IMR-90 (cell line): ENCODE data around the gene PRELID3B. TPM values are rescaled to one million over a fixed set of nuclear protein-coding genes. Genes with fewer than 3 reads are reported as not detected.

Source experiments
- ATAC-seq: fragments of 200-7000 bp; cut with Tn5 transposase; 2 replicates; pipeline ENCODE4 v1.9.1; 2020; ENCODE audit warnings: low read depth, mild to moderate bottlenecking, moderate library complexity
- BruUV-seq: library from RNA; stranded (reverse); fragments of 400-500 nt; replicated peaks from 2 replicates; lab custom pipeline; 2021; lab: Mats Ljungman, UMichigan
- CTCF ChIA-PET: fragments of 300-600 bp; formaldehyde crosslinking; extraction: SDS; loops from one replicate; lab custom pipeline; 2021; ENCODE audit warnings: antibody characterized with exemption; lab: Yijun Ruan, JAX
- POLR2A ChIA-PET: fragments of 300-600 bp; sonication (Branson Sonifier 250); formaldehyde crosslinking; loops from one replicate; lab custom pipeline; 2022; ENCODE audit warnings: antibody characterized with exemption; ENCODE audit not compliant: unreplicated experiment; lab: Charles Lee
- DNase-seq: peaks from one replicate; pipeline ENCODE4 v3.0.0; 2013
- H2AFZ ChIP-seq: replicated peaks from 2 replicates; pipeline ENCODE3; 2013; ENCODE audit warnings: low read length, mild to moderate bottlenecking; ENCODE audit not compliant: poor library complexity
- H2AK5ac ChIP-seq: 2 replicates; pipeline ENCODE4 v1.6.1; 2013; ENCODE audit warnings: low read depth, low read length, inconsistent platforms
- H2AK9ac ChIP-seq: replicated peaks from 2 replicates; pipeline ENCODE3; 2013; ENCODE audit warnings: mild to moderate bottlenecking, low read depth, low read length, moderate library complexity; ENCODE audit not compliant: poor library complexity
- H2BK120ac ChIP-seq: 2 replicates; pipeline ENCODE4 v1.6.1; 2013; ENCODE audit warnings: low read depth, low read length, inconsistent platforms
- H2BK15ac ChIP-seq: 3 replicates; pipeline ENCODE4 v1.6.1; 2013; ENCODE audit warnings: low read depth, low read length, inconsistent platforms
- H2BK20ac ChIP-seq: 2 replicates; pipeline ENCODE4 v1.6.1; 2013; ENCODE audit warnings: low read depth, mild to moderate bottlenecking, inconsistent platforms, low read length, moderate library complexity
- H2BK5ac ChIP-seq: 2 replicates; pipeline ENCODE4 v1.6.1; 2013; ENCODE audit warnings: mild to moderate bottlenecking, low read depth, low read length, inconsistent platforms; ENCODE audit not compliant: poor library complexity, severe bottlenecking
- H3K14ac ChIP-seq: replicated peaks from 2 replicates; pipeline ENCODE4 v1.6.1; 2013; ENCODE audit warnings: low read depth, low read length, inconsistent platforms
- H3K18ac ChIP-seq: 2 replicates; pipeline ENCODE4 v1.6.1; 2013; ENCODE audit warnings: low read depth, low read length, control low read depth
- H3K23ac ChIP-seq: 2 replicates; pipeline ENCODE4 v1.6.1; 2013; ENCODE audit warnings: low read depth, low read length, inconsistent platforms
- H3K27ac ChIP-seq: 2 replicates; pipeline ENCODE4 v1.5.1; 2013; ENCODE audit warnings: mild to moderate bottlenecking, control low read depth, low read length; ENCODE audit not compliant: insufficient read depth
- H3K27me3 ChIP-seq: 2 replicates; pipeline ENCODE4 v1.6.1; 2013; ENCODE audit warnings: low read length; ENCODE audit not compliant: control insufficient read depth, insufficient read depth
- H3K36me3 ChIP-seq: 2 replicates; pipeline ENCODE4 v1.6.1; 2013; ENCODE audit warnings: low read length, mixed read lengths; ENCODE audit not compliant: control insufficient read depth, insufficient read depth
- H3K4ac ChIP-seq: 2 replicates; pipeline ENCODE4 v1.6.1; 2013; ENCODE audit warnings: low read depth, low read length, inconsistent platforms
- H3K4me1 ChIP-seq: 2 replicates; pipeline ENCODE4 v1.6.1; 2013; ENCODE audit warnings: low read length, mixed read lengths; ENCODE audit not compliant: control insufficient read depth, insufficient read depth
- H3K4me2 ChIP-seq: 2 replicates; pipeline ENCODE4 v1.6.1; 2013; ENCODE audit warnings: low read depth, mild to moderate bottlenecking, control low read depth, low read length, moderate library complexity
- H3K4me3 ChIP-seq: 2 replicates; pipeline ENCODE4 v1.5.1; 2013; ENCODE audit warnings: low read depth, mild to moderate bottlenecking, control low read depth, low read length, moderate library complexity; ENCODE audit not compliant: insufficient read depth
- H3K56ac ChIP-seq: 2 replicates; pipeline ENCODE4 v1.6.1; 2013; ENCODE audit warnings: low read length, inconsistent platforms; ENCODE audit not compliant: insufficient read depth; ENCODE audit errors: extremely low read depth
- H3K79me1 ChIP-seq, 2 experiments: 2 replicates each; pipeline ENCODE4 v1.6.1; 2013; ENCODE audit warnings: low read length in 2 of 2, inconsistent platforms in 1 of 2, low read depth in 1 of 2
- H3K9ac ChIP-seq: 2 replicates; pipeline ENCODE4 v1.6.1; 2013; ENCODE audit warnings: low read depth, low read length, control low read depth
- H3K9me1 ChIP-seq: 2 replicates; pipeline ENCODE4 v1.6.1; 2013; ENCODE audit warnings: low read length, inconsistent platforms; ENCODE audit not compliant: insufficient read depth
- H3K9me3 ChIP-seq: 2 replicates; pipeline ENCODE4 v1.6.1; 2013; ENCODE audit warnings: low read length; ENCODE audit not compliant: control insufficient read depth, insufficient read depth
- H4K20me1 ChIP-seq: 2 replicates; pipeline ENCODE4 v1.6.1; 2013; ENCODE audit warnings: low read length, inconsistent platforms; ENCODE audit not compliant: insufficient read depth
- H4K5ac ChIP-seq: 2 replicates; pipeline ENCODE4 v1.6.1; 2013; ENCODE audit warnings: mild to moderate bottlenecking, low read depth, low read length, control low read depth
- H4K8ac ChIP-seq, 2 experiments: 2 replicates each; pipeline ENCODE4 v1.6.1; 2013; ENCODE audit warnings: low read depth in 2 of 2, low read length in 2 of 2, control low read depth in 1 of 2, inconsistent platforms in 1 of 2
- H4K91ac ChIP-seq: 2 replicates; pipeline ENCODE4 v1.6.1; 2013; ENCODE audit warnings: low read depth, low read length, inconsistent platforms; ENCODE audit not compliant: insufficient read depth
- BHLHE40 ChIP-seq: fragments of 150-350 bp; IDR thresholded peaks from 2 replicates; pipeline ENCODE4 v1.6.1; 2016; ENCODE audit warnings: mild to moderate bottlenecking, low read depth, low read length
- CEBPB ChIP-seq: IDR thresholded peaks from 2 replicates; pipeline ENCODE4 v1.6.1; 2012; ENCODE audit warnings: low read depth, low read length, improper control_type of control experiment
- CHD1 ChIP-seq: IDR thresholded peaks from 2 replicates; pipeline ENCODE4 v1.6.1; 2012; ENCODE audit warnings: low read depth, low read length, improper control_type of control experiment
- ELK1 ChIP-seq: fragments of 150-350 bp; IDR thresholded peaks from 2 replicates; pipeline ENCODE4 v1.6.1; 2016; ENCODE audit warnings: low read depth, mild to moderate bottlenecking, low read length, moderate library complexity, borderline replicate concordance
- FOS ChIP-seq: fragments of 150-350 bp; IDR thresholded peaks from 2 replicates; pipeline ENCODE4 v1.6.1; 2016; ENCODE audit warnings: low read depth, low read length
- MAFK ChIP-seq: IDR thresholded peaks from 2 replicates; pipeline ENCODE4 v1.6.1; 2012; ENCODE audit warnings: low read depth, low read length, improper control_type of control experiment
- MAZ ChIP-seq: IDR thresholded peaks from 2 replicates; pipeline ENCODE4 v1.6.1; 2012; ENCODE audit warnings: low read depth, mild to moderate bottlenecking, low read length, improper control_type of control experiment, moderate library complexity, borderline replicate concordance
- MXI1 ChIP-seq: IDR thresholded peaks from 2 replicates; pipeline ENCODE4 v1.6.1; 2012; ENCODE audit warnings: low read depth, mild to moderate bottlenecking, low read length, moderate library complexity, borderline replicate concordance
- NFE2L2 ChIP-seq: fragments of 150-350 bp; IDR thresholded peaks from 2 replicates; pipeline ENCODE4 v1.6.1; 2016; ENCODE audit warnings: low read depth, mild to moderate bottlenecking, low read length
- POLR2A ChIP-seq: IDR thresholded peaks from 2 replicates; pipeline ENCODE4 v1.6.1; 2012; ENCODE audit warnings: mild to moderate bottlenecking, low read depth, low read length
- RAD21 ChIP-seq: IDR thresholded peaks from 2 replicates; pipeline ENCODE4 v1.6.1; 2012; ENCODE audit warnings: low read length, improper control_type of control experiment
- RCOR1 ChIP-seq: IDR thresholded peaks from 2 replicates; pipeline ENCODE4 v1.6.1; 2012; ENCODE audit warnings: mild to moderate bottlenecking, low read length, improper control_type of control experiment; ENCODE audit not compliant: insufficient replicate concordance
- RFX5 ChIP-seq: IDR thresholded peaks from 2 replicates; pipeline ENCODE4 v1.8.0; 2012; ENCODE audit warnings: low read depth, mild to moderate bottlenecking, low read length, moderate library complexity
- SMC3 ChIP-seq: fragments of 150-350 bp; IDR thresholded peaks from 2 replicates; pipeline ENCODE4 v1.6.1; 2016; ENCODE audit warnings: low read depth, mild to moderate bottlenecking, antibody characterized with exemption, low read length, moderate library complexity
- WGBS, 2 experiments: methylation state at CpG; one replicate each; pipeline versions ENCODE4 v1.1.5 to v1.1.7; 2013; ENCODE audit warnings: missing lambda C conversion rate in 2 of 2; ENCODE audit not compliant: insufficient read length in 1 of 2; ENCODE audit errors: extremely low coverage in 2 of 2; 5-methylcytosine and 5-hydroxymethylcytosine counted together
- dilution Hi-C: fragments of 300-500 bp; cut with HindIII; formaldehyde crosslinking; loops from one replicate; pipeline ENCODE4 v1.14.3; 2018; ENCODE audit warnings: low sequenced_read_pairs; ENCODE audit not compliant: unreplicated experiment
- in situ Hi-C: fragments of 300-500 bp; cut with MboI; formaldehyde crosslinking; loops from 3 replicates; pipeline ENCODE4 v1.14.3; 2019; ENCODE audit warnings: low sequenced_read_pairs, inconsistent platforms, mixed read lengths
- intact Hi-C: fragments of 100-400 bp; cut with micrococcal nuclease; formaldehyde crosslinking; loops from 2 replicates; pipeline ENCODE4 v1.10.0; 2022
- polyA plus RNA-seq, 3 experiments: library from polyadenylated mRNA; depleted of rRNA; stranded (reverse); fragments of >200 nt; gene quantifications; 2 replicates each; pipeline ENCODE4 v1.2.3, GENCODE V29; 2012; ENCODE audit warnings: low replicate concordance in 1 of 3
- total RNA-seq: library from RNA; depleted of rRNA; stranded (reverse); fragments of >200 nt; gene quantifications from 2 replicates; pipeline ENCODE4 v1.2.3, GENCODE V29; 2012
- TF ChIP-seq, protein P1 (sequence below): fragments of 150-350 bp; IDR thresholded peaks from 2 replicates; pipeline ENCODE4 v1.6.1; 2017; ENCODE audit warnings: mild to moderate bottlenecking, antibody characterized with exemption, low read length, low read depth
- TF ChIP-seq, protein P2 (sequence below): conservative IDR thresholded peaks from 2 replicates; pipeline ENCODE4 v1.5.1; 2012; ENCODE audit warnings: mild to moderate bottlenecking, low read depth, low read length, improper control_type of control experiment

The PRELID3B gene
- total and polyA plus RNA-seq, 2 of the 4 experiments (the other 2 are of a cell fraction) = 24.8 to 41.9 TPM

DNA sequence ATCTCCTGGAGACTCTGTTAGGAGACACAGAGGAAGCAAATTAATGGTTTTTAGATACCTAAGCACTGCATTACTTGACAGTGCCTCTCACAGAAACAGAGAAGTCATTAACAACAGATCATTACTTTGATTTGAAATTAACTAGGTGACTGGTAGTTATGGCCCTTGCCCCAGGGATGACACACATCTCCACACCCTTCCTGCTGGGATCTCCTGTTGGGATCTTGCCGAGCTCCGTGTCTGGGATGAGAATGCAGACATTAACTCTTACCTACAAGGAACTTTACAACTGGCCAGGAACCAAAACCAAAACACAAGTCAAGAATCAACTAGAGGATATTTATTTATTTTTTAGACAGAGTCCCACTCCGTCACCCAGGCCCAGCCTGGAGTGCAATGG, 2.2 kb upstream of the PRELID3B start:
- Histone ChIP-seq H3K9me1 (0 out of 2 replicates have a peak, but pooled peaks cover 11% of the 10 kb centered on the region), H3K9me3 (no peaks in the 10 kb centered on the region), H3K4me1 (peaks cover 8% of the 10 kb centered on the region), H3K9ac (no peak overlapping the region), H4K5ac (no peak overlapping the region), H3K4me2 (no peak overlapping the region), H2BK20ac (no peak overlapping the region), H3K27me3 (peaks cover 5% of the 10 kb centered on the region), H2BK15ac (no peak overlapping the region), H3K18ac (no peak overlapping the region), H4K91ac (no peak overlapping the region), H3K79me1 (peaks cover 18 to 28% of the 10 kb centered on the region in 2 experiments), H3K23ac (no peak overlapping the region), H4K8ac (no peak overlapping the region), H3K4ac (no peak overlapping the region), H3K4me3 (no peak overlapping the region), H3K56ac (no peak overlapping the region), H2BK120ac (no peak overlapping the region), H3K36me3 (no peaks in the 10 kb centered on the region; the same call in 1 of the 2 replicates), H2BK5ac (no peak overlapping the region), H4K20me1 (0 out of 2 replicates have a peak, but pooled peaks cover 5% of the 10 kb centered on the region), H2AK9ac (no peak overlapping the region), H2AK5ac (no peak overlapping the region), H2AFZ (no peak overlapping the region), H3K14ac (no peak overlapping the region), H3K27ac (no peak overlapping the region)
- ATAC-seq = no peak
- in situ Hi-C loops = loop anchor here (25.0 kb wide), 3 partner anchors 807 to 1657 kb away; partner anchors contain the start of genes ANKRD60 and RBM38
- TF ChIP-seq, protein P1, sequence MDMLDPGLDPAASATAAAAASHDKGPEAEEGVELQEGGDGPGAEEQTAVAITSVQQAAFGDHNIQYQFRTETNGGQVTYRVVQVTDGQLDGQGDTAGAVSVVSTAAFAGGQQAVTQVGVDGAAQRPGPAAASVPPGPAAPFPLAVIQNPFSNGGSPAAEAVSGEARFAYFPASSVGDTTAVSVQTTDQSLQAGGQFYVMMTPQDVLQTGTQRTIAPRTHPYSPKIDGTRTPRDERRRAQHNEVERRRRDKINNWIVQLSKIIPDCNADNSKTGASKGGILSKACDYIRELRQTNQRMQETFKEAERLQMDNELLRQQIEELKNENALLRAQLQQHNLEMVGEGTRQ = no peak
- TF ChIP-seq BHLHE40 = no peak
- TF ChIP-seq FOS = no peak
- TF ChIP-seq MAFK = no peak
- TF ChIP-seq, protein P2, sequence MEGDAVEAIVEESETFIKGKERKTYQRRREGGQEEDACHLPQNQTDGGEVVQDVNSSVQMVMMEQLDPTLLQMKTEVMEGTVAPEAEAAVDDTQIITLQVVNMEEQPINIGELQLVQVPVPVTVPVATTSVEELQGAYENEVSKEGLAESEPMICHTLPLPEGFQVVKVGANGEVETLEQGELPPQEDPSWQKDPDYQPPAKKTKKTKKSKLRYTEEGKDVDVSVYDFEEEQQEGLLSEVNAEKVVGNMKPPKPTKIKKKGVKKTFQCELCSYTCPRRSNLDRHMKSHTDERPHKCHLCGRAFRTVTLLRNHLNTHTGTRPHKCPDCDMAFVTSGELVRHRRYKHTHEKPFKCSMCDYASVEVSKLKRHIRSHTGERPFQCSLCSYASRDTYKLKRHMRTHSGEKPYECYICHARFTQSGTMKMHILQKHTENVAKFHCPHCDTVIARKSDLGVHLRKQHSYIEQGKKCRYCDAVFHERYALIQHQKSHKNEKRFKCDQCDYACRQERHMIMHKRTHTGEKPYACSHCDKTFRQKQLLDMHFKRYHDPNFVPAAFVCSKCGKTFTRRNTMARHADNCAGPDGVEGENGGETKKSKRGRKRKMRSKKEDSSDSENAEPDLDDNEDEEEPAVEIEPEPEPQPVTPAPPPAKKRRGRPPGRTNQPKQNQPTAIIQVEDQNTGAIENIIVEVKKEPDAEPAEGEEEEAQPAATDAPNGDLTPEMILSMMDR = no peak
- no peak for TF ChIP-seq NFE2L2
- no peak for TF ChIP-seq POLR2A
- TF ChIP-seq ELK1 = no peak
- no peak for TF ChIP-seq CHD1
- TF ChIP-seq RCOR1 = no peak
- TF ChIP-seq CEBPB = no peak
- TF ChIP-seq RAD21 = no peak
- no peak for TF ChIP-seq MAZ
- no peak for TF ChIP-seq SMC3
- TF ChIP-seq RFX5 = no peak
- TF ChIP-seq MXI1 = no peak
- dilution Hi-C loops = no loop called here
- ChIA-PET CTCF (no interaction called here), POLR2A (no interaction called here)
- no peak for DNase-seq
- BruUV-seq = no TSS peak
- intact Hi-C loops = loop anchor here (10.0 kb wide), 1 partner anchor 810 kb away; no protein-coding TSS in a partner anchor
- WGBS, 2 experiments = no CpG with 5 or more reads among the region's 3 CpGs
